ENCODE data around the gene NNT.

- TF ChIP-seq CTCF (optimal IDR thresholded peaks at IDR 0.05 in 1 of 3, IDR thresholded peaks at IDR 0.05 in 1 of 3, conservative IDR thresholded peaks at IDR 0.05 in 1 of 3; ENCODE audit: extremely low read depth in 1 of 3, insufficient read depth in 2 of 3, low read length in 3 of 3) (no peak), EZH2 (IDR thresholded peaks at IDR 0.05; ENCODE audit: low read length) (no peak)
Observed at GRCh38 chr5:43677253-43677652, 74.3 kb downstream of the NNT start.

Data from keratinocyte (primary cell).